Gastroesophageal sphincter (tissue), 4 donors: Measurements from ENCODE around the gene VSTM4. TPM values are rescaled to one million over a fixed set of nuclear protein-coding genes. Genes with fewer than 3 reads are reported as not detected.

Source experiments
- ATAC-seq: fragments of 150-250 bp; one replicate; pipeline ENCODE4 v1.9.1; 2016; ENCODE audit warnings: mild to moderate bottlenecking, moderate library complexity
- H3K27ac ChIP-seq, 4 donors: fragments of 200-600 bp; sonication (generic) in 3 of 4; 1 replicate in 3 of 4; 2 replicates in 1 of 4; pipeline ENCODE4 v1.5.1; 2016 to 2019
- H3K27me3 ChIP-seq: fragments of 200-600 bp; sonication (generic); one replicate; pipeline ENCODE4 v1.5.1; 2019
- H3K36me3 ChIP-seq, 2 donors: fragments of 200-600 bp; sonication (generic); one replicate each; pipeline ENCODE4 v1.5.1; 2019; ENCODE audit warnings: control low read depth in 1 of 2
- H3K4me1 ChIP-seq, 3 donors: fragments of 200-600 bp; sonication (generic); 1 replicate in 2 of 3; 2 replicates in 1 of 3; pipeline ENCODE4 v1.5.1; 2016 to 2019; ENCODE audit warnings: control low read depth in 2 of 3
- H3K4me3 ChIP-seq, 2 donors: fragments of 200-600 bp; sonication (generic); one replicate each; pipeline ENCODE4 v1.5.1; 2019; ENCODE audit warnings: mild to moderate bottlenecking in 1 of 2, moderate library complexity in 1 of 2
- H3K9me3 ChIP-seq, 3 donors: fragments of 200-600 bp; sonication (generic); one replicate each; pipeline ENCODE4 v1.5.1; 2017 to 2019; ENCODE audit warnings: control low read depth in 2 of 3
- CTCF ChIP-seq, 4 experiments: fragments of 200-600 bp in 2 of 4; fragments of 450-650 bp in 2 of 4; sonication (generic) in 1 of 4; IDR thresholded peaks; one replicate each; pipeline ENCODE4 v1.5.1; 2017 to 2019; ENCODE audit warnings: antibody characterized with exemption in 4 of 4, mild to moderate bottlenecking in 2 of 4, moderate library complexity in 2 of 4
- EP300 ChIP-seq: sonication (generic); formaldehyde crosslinking; IDR thresholded peaks from one replicate; pipeline ENCODE4 v1.6.1; 2017; ENCODE audit warnings: antibody characterized with exemption, mild to moderate bottlenecking
- POLR2A ChIP-seq, 2 donors: fragments of 450-650 bp; IDR thresholded peaks; one replicate each; pipeline ENCODE4 v1.6.1; 2017; ENCODE audit warnings: antibody characterized with exemption in 2 of 2, mild to moderate bottlenecking in 2 of 2, moderate library complexity in 1 of 2
- POLR2AphosphoS5 ChIP-seq: sonication (generic); formaldehyde crosslinking; IDR thresholded peaks from one replicate; pipeline ENCODE4 v1.6.1; 2017; ENCODE audit warnings: antibody characterized with exemption
- WGBS, 2 donors: methylation state at CpG; one replicate each; pipeline ENCODE4 v1.1.5; 2018; ENCODE audit warnings: low coverage in 1 of 2; 5-methylcytosine and 5-hydroxymethylcytosine counted together
- total RNA-seq, 4 donors: library from RNA; depleted of rRNA; stranded (reverse); fragments of >200 nt; gene quantifications; one replicate each; pipeline ENCODE4 v1.1.0, GENCODE V29; 2016

VSTM4 gene
- total RNA-seq, 4 donors from 2014 or later = 11.4 to 25.1 (median 21.9) TPM

GRCh38 chr10:49139846-49140195 is 24.5 kb upstream of the VSTM4 start:
- TF ChIP-seq CTCF (IDR thresholded peaks at IDR 0.05) (no peak), POLR2AphosphoS5 (no peak), EP300 (no peak), POLR2A (IDR thresholded peaks at IDR 0.05) (no peak)

GRCh38 chr10:49139028-49139845 is 23.9 kb upstream of the VSTM4 start:
- Histone ChIP-seq H3K27me3 (no peaks in the 10 kb centered on the region), H3K36me3 (no peaks in the 10 kb centered on the region), H3K9me3 (no peaks in the 10 kb centered on the region), H3K27ac (peak overlapping the region in 3 of 4 donors; percentile 42 to 59 (median 49)), H3K4me1 (peaks cover 0 to 32% (median 6%) of the 10 kb centered on the region in 3 donors), H3K4me3 (no peak overlapping the region)
- TF ChIP-seq POLR2AphosphoS5 = no peak
- TF ChIP-seq POLR2A (IDR thresholded peaks at IDR 0.05) = no peak
- no peak for TF ChIP-seq EP300
- no peak for TF ChIP-seq CTCF (IDR thresholded peaks at IDR 0.05)
- ATAC-seq = peak; percentile 28
- 46 to 69% methylated on average over 4 to 6 of the region's 8 CpGs for WGBS, 2 donors

More at GRCh38 chr10:49139846-49140195, 24.5 kb upstream of the VSTM4 start:
- Histone ChIP-seq H3K27me3 (no peaks in the 10 kb centered on the region), H3K9me3 (no peaks in the 10 kb centered on the region), H3K4me1 (peaks cover 0 to 33% (median 6%) of the 10 kb centered on the region in 3 donors), H3K36me3 (no peaks in the 10 kb centered on the region), H3K4me3 (no peak overlapping the region), H3K27ac (peak overlapping the region in 3 of 4 donors; percentile 42 to 59 (median 49))
- WGBS, 2 donors = 80 to 93% methylated on average over 1 to 2 of the region's 4 CpGs
- ATAC-seq = no peak

- Histone ChIP-seq H3K36me3 (no peaks in the 10 kb centered on the region), H3K4me1 (peaks cover 0 to 26% (median 6%) of the 10 kb centered on the region in 3 donors), H3K27ac (peak overlapping the region in 3 of 4 donors; percentile 31 to 59 (median 49)), H3K27me3 (no peaks in the 10 kb centered on the region), H3K4me3 (no peak overlapping the region), H3K9me3 (no peaks in the 10 kb centered on the region)
- ATAC-seq = peak; percentile 66
- WGBS, 2 donors = 43 to 76% methylated on average over 3 of the region's 7 CpGs
- TF ChIP-seq CTCF (IDR thresholded peaks at IDR 0.05) (no peak), POLR2AphosphoS5 (no peak), POLR2A (IDR thresholded peaks at IDR 0.05) (no peak), EP300 (no peak)
These were observed 23.1 kb upstream of the VSTM4 start for GRCh38 chr10:49138361-49138891.

GRCh38 chr10:49136525-49136924 is 21.2 kb upstream of the VSTM4 start:
- Histone ChIP-seq H3K27ac (no peak overlapping the region), H3K4me1 (peaks cover 0 to 26% (median 6%) of the 10 kb centered on the region in 3 donors), H3K27me3 (peaks cover 8% of the 10 kb centered on the region), H3K36me3 (no peaks in the 10 kb centered on the region), H3K9me3 (no peaks in the 10 kb centered on the region), H3K4me3 (no peak overlapping the region)
- no peak for TF ChIP-seq EP300
- TF ChIP-seq POLR2AphosphoS5 = no peak
- TF ChIP-seq POLR2A (IDR thresholded peaks at IDR 0.05) = no peak
- TF ChIP-seq CTCF (IDR thresholded peaks at IDR 0.05) = no peak
- WGBS, 2 donors = 43 to 57% methylated on average over 1 of the region's 1 CpG
- ATAC-seq = no peak
